GM03348 (cell line): Measurements from ENCODE around the gene PLEKHG4.

Experiments used
- DNase-seq: peaks from one replicate; pipeline ENCODE4 v3.0.0; 2012; ENCODE audit warnings: low spot score

Gene PLEKHG4

GRCh38 chr16:67246081-67246755, 33.1 kb upstream of the PLEKHG4 start:
- peak; percentile 81 for DNase-seq

- DNase-seq: no peak
Observed at GRCh38 chr16:67246756-67247191, 32.6 kb upstream of the PLEKHG4 start.

- DNase-seq: peak; percentile 97
Observed at GRCh38 chr16:67247192-67248072, 31.9 kb upstream of the PLEKHG4 start, which contains the start of gene FHOD1. TSS of gene FHOD1 (minus strand) at chr16:67247481. CDS start at chr16:67247410, 71 bp downstream.

GRCh38 chr16:67248073-67248400, 31.3 kb upstream of the PLEKHG4 start:
- no peak for DNase-seq

DNA sequence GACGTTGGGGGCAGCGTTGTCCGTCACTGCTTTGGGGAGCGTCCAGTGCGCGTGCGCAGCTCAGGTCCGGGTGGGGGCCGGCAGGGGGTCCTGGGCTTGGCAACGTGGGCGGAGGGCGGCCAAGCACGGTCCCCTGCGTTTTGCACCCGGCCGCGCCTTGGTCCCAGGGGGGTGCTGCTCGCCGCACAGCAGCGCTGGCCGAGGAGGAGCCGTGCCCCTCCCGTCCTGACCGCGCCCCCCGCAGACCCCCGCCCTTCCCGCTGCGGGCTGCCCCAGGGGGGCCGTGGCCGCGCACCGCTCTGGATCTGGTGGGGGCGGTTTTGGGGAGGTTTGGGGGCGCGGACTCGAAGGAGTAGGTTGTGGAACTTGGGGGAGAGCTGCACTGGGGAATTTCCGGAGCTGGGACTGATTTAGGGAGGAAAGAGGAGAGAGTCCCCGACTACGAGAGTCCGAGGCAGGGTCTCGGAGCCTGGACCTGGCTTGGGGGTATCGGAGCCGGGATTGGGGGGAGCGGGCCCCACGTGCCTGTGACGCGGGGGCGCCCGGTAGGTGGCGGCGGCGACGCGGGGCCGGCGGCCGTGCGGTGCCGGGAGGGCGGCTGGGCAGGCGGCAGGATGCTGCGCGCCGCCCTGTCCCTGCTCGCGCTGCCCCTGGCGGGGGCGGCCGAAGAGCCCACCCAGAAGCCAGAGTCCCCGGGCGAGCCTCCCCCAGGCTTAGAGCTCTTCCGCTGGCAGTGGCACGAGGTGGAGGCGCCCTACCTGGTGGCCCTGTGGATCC, 30.7 kb upstream of the PLEKHG4 start, which contains the start of gene SLC9A5:
SLC9A5 (plus strand) TSS at position 579 of the 777 bp plus-strand sequence; CDS start at position 615, 36 bp downstream.
- peak; percentile 73 for DNase-seq

- no peak for DNase-seq
Observed at GRCh38 chr16:67249178-67250044, 29.9 kb upstream of the PLEKHG4 start.

GRCh38 chr16:67250045-67250327, 29.3 kb upstream of the PLEKHG4 start:
- no peak for DNase-seq

DNA sequence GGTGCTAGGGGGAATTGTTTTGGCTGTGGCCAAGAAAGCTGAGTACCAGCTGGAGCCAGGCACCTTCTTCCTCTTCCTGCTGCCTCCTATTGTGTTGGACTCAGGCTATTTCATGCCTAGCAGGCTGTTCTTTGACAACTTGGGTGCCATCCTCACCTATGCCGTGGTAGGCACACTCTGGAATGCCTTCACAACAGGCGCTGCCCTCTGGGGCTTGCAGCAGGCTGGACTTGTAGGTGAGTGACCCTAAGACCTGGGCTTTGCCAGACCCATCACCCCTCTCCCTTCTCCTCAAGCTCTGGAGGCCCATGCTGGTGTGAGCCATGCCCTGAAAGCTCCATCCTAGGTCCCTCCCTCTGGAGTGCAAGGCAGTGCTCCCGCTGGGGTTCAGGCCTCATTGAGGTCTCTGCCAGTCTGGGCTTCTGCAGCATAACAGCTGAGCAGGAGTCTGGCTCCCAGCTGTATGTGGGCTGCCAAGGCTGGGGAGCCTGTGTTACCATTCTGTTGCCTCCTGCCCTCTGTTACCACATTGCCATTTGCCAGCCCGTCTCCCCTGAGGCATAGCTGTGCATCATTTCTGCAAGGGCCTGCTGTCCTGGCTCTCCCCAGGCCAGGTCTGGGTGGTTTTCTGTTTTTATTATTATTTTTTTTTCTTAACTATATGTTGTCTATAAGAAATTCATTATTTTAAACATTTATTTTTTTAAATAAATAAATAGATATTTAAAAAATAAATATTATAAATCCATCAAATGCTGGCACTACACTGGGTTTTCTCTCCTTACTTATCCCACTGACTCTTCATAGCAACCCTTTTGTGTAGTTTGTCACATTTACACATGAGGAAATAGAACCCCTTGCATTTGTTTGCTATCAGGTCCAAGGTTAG, 26.5 kb upstream of the PLEKHG4 start:
- DNase-seq: no peak

DNA sequence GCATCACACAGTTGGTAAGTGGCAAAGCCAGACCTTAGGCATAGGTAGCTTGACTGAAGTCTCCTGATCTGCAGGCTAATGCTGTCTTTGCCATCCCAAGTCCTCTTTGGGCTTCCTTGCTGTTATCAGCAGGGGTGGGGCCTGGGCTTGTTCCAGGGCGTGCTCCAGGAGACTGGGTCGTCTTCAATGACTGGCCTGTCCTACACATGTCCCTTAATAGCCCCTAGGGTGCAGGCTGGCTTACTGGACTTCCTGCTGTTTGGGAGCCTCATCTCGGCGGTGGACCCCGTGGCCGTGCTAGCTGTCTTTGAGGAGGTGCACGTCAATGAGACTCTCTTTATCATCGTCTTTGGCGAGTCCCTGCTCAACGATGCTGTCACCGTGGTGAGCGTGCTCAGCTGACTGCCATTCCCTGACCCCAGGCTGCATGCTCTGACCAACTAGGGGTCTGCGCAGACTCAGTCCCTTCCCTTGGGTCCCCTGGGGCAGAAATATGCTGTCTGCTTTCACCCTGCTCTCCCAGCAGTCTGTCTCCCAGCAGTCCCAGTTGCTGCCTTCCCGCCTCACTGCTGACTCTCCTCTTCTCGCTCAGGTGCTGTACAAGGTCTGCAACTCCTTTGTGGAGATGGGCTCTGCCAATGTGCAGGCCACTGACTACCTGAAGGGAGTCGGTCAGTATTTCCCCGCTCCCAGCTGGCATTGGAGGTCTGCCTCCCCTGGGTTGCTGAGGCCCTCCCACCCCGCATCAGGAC, 24.4 kb upstream of the PLEKHG4 start:
- DNase-seq: no peak

- DNase-seq: no peak
Observed at GRCh38 chr16:67255553-67256221, 23.6 kb upstream of the PLEKHG4 start.

GRCh38 chr16:67256701-67257230, 22.6 kb upstream of the PLEKHG4 start:
- DNase-seq: no peak

GRCh38 chr16:67257486-67258160, 21.7 kb upstream of the PLEKHG4 start:
- no peak for DNase-seq

DNA sequence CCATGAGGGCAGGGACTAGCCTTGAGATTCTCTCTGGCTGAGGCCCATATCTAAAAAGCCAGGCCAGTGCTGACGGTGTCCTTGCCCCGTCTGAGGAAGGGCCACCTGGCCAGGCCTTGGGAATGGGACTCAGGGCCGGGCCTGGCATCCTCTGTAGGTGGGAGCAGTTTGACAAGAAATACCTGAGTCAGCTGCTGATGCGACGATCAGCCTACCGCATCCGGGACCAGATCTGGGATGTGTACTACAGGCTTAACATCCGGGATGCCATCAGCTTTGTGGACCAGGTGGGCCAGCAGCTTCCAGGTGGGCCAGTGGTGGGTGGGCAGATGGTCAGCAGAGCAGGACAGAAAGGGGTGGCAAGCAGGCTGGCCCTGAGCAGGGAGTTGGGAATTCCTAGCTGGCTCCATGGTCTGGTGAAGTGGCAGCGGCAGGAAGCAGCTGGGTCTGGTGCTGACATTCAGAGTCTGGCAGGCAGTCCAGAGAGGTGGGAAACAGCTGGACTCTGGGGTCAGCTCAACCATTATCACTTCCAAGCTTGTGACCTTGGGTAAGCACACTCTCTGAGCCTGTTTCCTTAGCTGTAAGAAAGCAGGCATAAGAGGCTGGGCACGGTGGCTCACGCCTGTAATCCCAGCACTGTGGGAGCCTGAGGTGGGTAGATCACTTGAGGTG, 21.0 kb upstream of the PLEKHG4 start:
- no peak for DNase-seq

DNA sequence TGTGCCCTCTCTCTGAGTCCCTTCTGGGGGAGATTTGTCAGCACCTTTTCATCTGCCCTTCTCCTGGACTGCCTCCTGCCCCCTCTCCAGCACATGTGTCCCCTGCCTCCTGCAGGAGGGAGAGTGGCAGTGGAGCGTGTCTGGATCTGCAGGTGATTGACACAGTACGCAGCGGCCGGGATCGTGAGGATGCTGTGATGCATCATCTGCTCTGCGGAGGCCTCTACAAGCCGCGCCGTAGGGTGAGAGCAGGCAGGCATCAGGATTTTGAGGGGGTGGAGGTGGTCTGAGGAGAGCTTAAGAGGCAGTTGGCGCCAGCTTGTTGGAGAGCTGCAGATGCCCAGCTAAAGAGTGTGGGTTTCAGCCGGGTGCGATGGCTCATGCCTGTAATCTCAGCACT, 19.6 kb upstream of the PLEKHG4 start:
- no peak for DNase-seq

GRCh38 chr16:67260426-67261063, 18.8 kb upstream of the PLEKHG4 start:
- peak; percentile 50 for DNase-seq

DNA sequence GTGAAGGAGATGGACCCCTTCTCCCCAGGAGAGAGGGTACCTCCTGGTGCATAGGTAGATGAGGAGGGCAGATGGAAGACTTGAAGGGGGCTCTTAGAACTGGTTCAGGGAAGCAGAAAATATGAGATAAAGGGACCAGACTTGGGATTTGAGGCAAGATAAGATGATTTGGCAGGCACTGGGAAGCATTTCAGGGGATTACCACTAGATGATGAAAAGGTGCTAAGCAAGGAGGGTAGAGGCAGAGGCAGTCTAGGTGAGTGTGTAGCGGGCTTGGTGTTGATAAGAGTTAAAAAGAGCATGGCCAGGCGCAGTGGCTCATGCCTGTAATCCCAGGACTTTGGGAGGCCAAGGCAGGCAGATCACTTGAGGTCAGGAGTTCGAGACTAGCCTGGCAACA, 16.1 kb upstream of the PLEKHG4 start:
- DNase-seq: no peak

DNA sequence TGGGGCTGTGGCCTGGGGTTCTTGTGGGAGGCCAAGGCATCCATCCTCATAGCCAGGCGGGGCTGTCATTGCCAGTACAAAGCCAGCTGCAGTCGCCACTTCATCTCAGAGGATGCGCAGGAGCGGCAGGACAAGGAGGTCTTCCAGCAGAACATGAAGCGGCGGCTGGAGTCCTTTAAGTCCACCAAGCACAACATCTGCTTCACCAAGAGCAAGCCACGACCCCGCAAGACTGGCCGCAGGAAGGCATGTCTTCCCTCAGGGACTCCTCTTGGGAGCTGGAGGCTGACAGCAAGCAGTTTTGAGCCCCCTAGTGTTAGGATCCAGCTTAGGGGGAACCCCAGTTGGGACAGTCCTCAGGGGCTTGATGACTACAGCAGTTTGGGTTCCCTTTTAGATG, 15.1 kb upstream of the PLEKHG4 start:
- no peak for DNase-seq
